ENCODE measurements around the gene FADS1.

GRCh38 chr11:61830237-61831105, 13.7 kb upstream of the FADS1 start:
- TF ChIP-seq POLR2A (IDR thresholded peaks at IDR 0.05; ENCODE audit: low read depth, low read length) (no peak), CTCF (IDR thresholded peaks at IDR 0.05; ENCODE audit: extremely low read depth in 1 of 2, insufficient read depth in 1 of 2, low read depth in 1 of 2, low read length in 2 of 2) (no peak), POLR2AphosphoS5 (IDR thresholded peaks at IDR 0.05; ENCODE audit: insufficient read depth, low read depth, low read length) (no peak), EZH2 (IDR thresholded peaks at IDR 0.05; ENCODE audit: borderline replicate concordance, low read depth, low read length, severe bottlenecking) (no peak), JUN (IDR thresholded peaks at IDR 0.05; ENCODE audit: borderline replicate concordance, insufficient read depth, insufficient read length, low read depth) (no peak), MAX (IDR thresholded peaks at IDR 0.05; ENCODE audit: insufficient read depth, insufficient read length) (no peak)

Measured in endothelial cell of umbilical vein (primary cell).